ENCODE measurements around the gene RASSF5.

DNA sequence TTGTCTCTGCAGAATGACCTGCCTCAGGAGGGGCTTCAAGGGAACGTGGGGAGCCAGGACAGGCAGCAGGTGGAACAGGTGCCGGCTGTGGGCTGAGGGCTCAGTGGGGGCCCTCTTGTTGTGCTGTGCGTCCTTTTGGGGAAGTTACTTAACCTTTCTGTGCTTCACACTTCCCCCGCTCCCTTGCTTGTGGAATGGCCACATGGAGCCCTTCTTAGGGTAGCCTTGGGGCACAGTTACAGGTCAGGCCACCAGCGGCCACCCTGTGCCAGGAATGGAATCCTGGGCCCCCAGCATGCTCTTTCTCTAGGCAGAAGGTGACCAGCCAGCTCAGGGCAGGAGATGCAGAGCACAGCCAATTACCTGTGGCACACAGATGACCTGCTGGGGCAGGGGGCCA lies 34.4 kb upstream of the RASSF5 start:
- TF ChIP-seq, protein P1, sequence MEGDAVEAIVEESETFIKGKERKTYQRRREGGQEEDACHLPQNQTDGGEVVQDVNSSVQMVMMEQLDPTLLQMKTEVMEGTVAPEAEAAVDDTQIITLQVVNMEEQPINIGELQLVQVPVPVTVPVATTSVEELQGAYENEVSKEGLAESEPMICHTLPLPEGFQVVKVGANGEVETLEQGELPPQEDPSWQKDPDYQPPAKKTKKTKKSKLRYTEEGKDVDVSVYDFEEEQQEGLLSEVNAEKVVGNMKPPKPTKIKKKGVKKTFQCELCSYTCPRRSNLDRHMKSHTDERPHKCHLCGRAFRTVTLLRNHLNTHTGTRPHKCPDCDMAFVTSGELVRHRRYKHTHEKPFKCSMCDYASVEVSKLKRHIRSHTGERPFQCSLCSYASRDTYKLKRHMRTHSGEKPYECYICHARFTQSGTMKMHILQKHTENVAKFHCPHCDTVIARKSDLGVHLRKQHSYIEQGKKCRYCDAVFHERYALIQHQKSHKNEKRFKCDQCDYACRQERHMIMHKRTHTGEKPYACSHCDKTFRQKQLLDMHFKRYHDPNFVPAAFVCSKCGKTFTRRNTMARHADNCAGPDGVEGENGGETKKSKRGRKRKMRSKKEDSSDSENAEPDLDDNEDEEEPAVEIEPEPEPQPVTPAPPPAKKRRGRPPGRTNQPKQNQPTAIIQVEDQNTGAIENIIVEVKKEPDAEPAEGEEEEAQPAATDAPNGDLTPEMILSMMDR (IDR thresholded peaks at IDR 0.05; ENCODE audit: low read length) = no peak
- no peak for TF ChIP-seq EZH2 (optimal IDR thresholded peaks at IDR 0.05; ENCODE audit: low read depth, low read length)

Data from MM.1S (cell line).